Hepatocyte (in vitro differentiated cells): ENCODE results near the gene NR2F6.

Experiments used
- CTCF ChIP-seq: fragments of 200-600 bp; sonication (generic); IDR thresholded peaks from 2 replicates; pipeline ENCODE4 v1.5.1; 2016; ENCODE audit warnings: antibody characterized with exemption, mild to moderate bottlenecking; ENCODE audit not compliant: poor library complexity
- EZH2 ChIP-seq: fragments of 200-600 bp; sonication (generic); IDR thresholded peaks from 2 replicates; pipeline ENCODE4 v1.6.1; 2016; ENCODE audit warnings: antibody characterized with exemption, mild to moderate bottlenecking, borderline replicate concordance

- TF ChIP-seq EZH2 (no peak), CTCF (no peak)
These were observed 21.5 kb upstream of the NR2F6 start, which contains the start of gene BABAM1 for GRCh38 chr19:17266975-17267788.
